Ovary (tissue), 3 donors: Measurements from ENCODE around the gene IPO7.

Experiments used
- POLR2A ChIP-seq: fragments of 450-650 bp; IDR thresholded peaks from one replicate; pipeline ENCODE4 v1.6.1; 2017; ENCODE audit warnings: antibody characterized with exemption, mild to moderate bottlenecking, moderate library complexity
- TF ChIP-seq, protein P1 (sequence below), 3 donors: fragments of 450-650 bp in 2 of 3; fragments of 200-600 bp in 1 of 3; IDR thresholded peaks; one replicate each; pipeline versions ENCODE4 v1.5.1 to v1.8.0; 2016 to 2022; ENCODE audit warnings: antibody characterized with exemption in 3 of 3, mild to moderate bottlenecking in 1 of 3
- donor health status: DM: no; HTN: no; CAD: no.

DNA sequence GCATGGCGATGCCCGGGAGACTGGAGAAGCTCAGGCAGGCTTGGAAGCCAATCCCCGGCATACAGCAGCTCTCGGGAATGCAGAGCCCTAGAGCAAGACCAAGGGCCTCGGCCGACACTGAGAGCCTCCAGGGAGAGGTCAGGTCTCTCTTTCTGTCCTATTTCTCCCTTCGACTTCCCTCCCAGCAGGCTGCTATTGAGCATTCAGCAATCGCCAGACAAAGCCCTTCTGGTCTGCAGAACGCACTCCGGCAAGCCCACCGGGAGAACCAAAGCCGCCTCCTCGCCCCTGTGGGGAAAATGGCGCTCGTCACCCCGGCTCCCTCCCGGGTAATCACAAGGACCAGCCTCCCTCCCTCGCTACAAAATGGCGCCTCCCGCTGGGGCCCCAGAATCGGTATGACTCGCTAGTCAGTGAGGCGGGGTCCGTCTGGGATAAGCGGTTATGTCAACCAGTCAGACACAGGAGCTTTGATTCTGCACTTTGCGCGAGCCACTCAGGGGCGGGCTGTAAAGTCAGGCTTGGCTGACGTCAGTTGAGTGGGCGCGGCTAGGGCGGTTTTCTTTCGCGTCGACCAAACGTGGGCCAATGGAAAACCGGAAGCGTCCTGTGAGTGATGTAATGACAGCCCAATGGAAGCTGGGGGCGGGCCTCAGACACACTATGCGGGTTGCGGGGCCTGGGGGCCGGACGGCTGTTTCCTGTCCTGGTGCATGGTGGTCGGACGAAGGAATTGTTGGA is 76.0 kb downstream of the IPO7 start, which contains the start of gene ZNF143:
- TF ChIP-seq, protein P1, sequence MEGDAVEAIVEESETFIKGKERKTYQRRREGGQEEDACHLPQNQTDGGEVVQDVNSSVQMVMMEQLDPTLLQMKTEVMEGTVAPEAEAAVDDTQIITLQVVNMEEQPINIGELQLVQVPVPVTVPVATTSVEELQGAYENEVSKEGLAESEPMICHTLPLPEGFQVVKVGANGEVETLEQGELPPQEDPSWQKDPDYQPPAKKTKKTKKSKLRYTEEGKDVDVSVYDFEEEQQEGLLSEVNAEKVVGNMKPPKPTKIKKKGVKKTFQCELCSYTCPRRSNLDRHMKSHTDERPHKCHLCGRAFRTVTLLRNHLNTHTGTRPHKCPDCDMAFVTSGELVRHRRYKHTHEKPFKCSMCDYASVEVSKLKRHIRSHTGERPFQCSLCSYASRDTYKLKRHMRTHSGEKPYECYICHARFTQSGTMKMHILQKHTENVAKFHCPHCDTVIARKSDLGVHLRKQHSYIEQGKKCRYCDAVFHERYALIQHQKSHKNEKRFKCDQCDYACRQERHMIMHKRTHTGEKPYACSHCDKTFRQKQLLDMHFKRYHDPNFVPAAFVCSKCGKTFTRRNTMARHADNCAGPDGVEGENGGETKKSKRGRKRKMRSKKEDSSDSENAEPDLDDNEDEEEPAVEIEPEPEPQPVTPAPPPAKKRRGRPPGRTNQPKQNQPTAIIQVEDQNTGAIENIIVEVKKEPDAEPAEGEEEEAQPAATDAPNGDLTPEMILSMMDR (IDR thresholded peaks at IDR 0.05): peak in 1 of 3 donors; percentile 20
- peak; percentile 98 for TF ChIP-seq POLR2A
